ENCODE results near the gene SLC49A3. TPM values are rescaled to one million over a fixed set of nuclear protein-coding genes. Genes with fewer than 3 reads are reported as not detected.

The SLC49A3 gene
- total and polyA plus RNA-seq, 2 of the 8 experiments (the other 6 are each of a cell fraction or from before 2014, with no cell fraction given): 5.0 to 8.8 TPM

DNA sequence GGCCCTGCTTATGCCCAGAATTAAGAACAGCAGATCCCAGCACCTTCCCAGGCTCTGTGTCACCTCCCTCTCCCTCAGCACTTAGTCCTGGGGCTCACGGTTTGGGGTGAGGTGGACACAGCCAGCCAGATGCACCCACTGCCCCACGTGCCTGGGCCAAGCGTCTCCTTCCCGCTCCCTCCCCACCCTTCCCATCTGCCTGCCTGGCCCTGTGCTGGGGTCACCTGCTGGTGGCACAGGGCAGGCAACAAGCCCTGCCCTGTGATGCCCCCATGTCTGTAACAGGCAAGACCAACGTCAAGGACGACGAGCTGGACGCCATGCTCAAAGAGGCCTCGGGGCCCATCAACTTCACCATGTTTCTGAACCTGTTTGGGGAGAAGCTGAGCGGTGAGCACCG is 9.3 kb downstream of the SLC49A3 start:
- Histone ChIP-seq H2BK20ac (ENCODE audit: low read length) (no peak overlapping the region), H2BK15ac (ENCODE audit: low read length) (no peak overlapping the region), H4K8ac (ENCODE audit: extremely low read depth, insufficient read depth, low read length) (no peak overlapping the region), H3K23me2 (ENCODE audit: low read depth, low read length) (peaks cover 5% of the 10 kb centered on the region; the same call in 1 of the 2 replicates), H3K9me3 (ENCODE audit: insufficient read depth in 2 of 2, low read depth in 1 of 2, low read length in 1 of 2) (no peaks in the 10 kb centered on the region), H3K4me1 (replicated peaks in 1 of 4; ENCODE audit: control insufficient read depth in 3 of 4, insufficient read depth in 4 of 4, low read length in 3 of 4) (peaks cover 0 to 19% (median 6%) of the 10 kb centered on the region in 4 experiments; a peak in 5 of 7 replicates), H4K91ac (replicated peaks; ENCODE audit: insufficient read length, low read length) (no peak overlapping the region), H3K27me3 (replicated peaks in 1 of 4; ENCODE audit: control insufficient read depth in 3 of 4, extremely low read depth in 1 of 4, insufficient read depth in 3 of 4, low read length in 3 of 4) (no peaks in the 10 kb centered on the region; a peak in 2 of 7 replicates), H3K4me3 (ENCODE audit: extremely low read depth in 1 of 4, insufficient read depth in 2 of 4, low read depth in 3 of 4, low read length in 4 of 4) (no peak overlapping the region), H2BK5ac (ENCODE audit: low read depth, low read length) (no peak overlapping the region; the same call in 1 of the 2 replicates), H4K20me1 (replicated peaks in 1 of 2; ENCODE audit: control insufficient read depth in 1 of 2, insufficient read depth in 2 of 2, low read length in 2 of 2) (peaks cover 0 to 10% of the 10 kb centered on the region in 2 experiments), H3K9ac (replicated peaks in 1 of 4; ENCODE audit: extremely low read depth in 1 of 4, low read depth in 3 of 4, low read length in 3 of 4) (no peak overlapping the region), H3K14ac (ENCODE audit: insufficient read length) (no peak overlapping the region), H3K23ac (ENCODE audit: insufficient read length) (no peak overlapping the region), H2AFZ (ENCODE audit: low read length) (no peak overlapping the region), H3K4me2 (ENCODE audit: insufficient read depth in 1 of 2, low read depth in 2 of 2, low read length in 2 of 2) (no peak overlapping the region), H3K27ac (ENCODE audit: low read depth, low read length) (no peak overlapping the region), H4K5ac (ENCODE audit: insufficient read length, low read depth, low read length) (no peak overlapping the region), H3K4ac (replicated peaks; ENCODE audit: insufficient read length, low read depth, low read length) (no peak overlapping the region), H3K56ac (replicated peaks; ENCODE audit: insufficient read length, low read depth, low read length) (no peak overlapping the region), H3K18ac (ENCODE audit: extremely low read depth, low read length) (no peak overlapping the region), H2AK5ac (ENCODE audit: low read depth, low read length) (no peak overlapping the region), H3K36me3 (ENCODE audit: control insufficient read depth in 2 of 4, insufficient read depth in 4 of 4, low read length in 3 of 4) (no peaks in the 10 kb centered on the region), H3K79me2 (ENCODE audit: control insufficient read depth in 1 of 2, insufficient read depth in 2 of 2, low read length in 2 of 2) (no peaks in the 10 kb centered on the region), H2BK12ac (ENCODE audit: low read depth, low read length) (no peak overlapping the region), H3K79me1 (ENCODE audit: low read depth, low read length) (no peaks in the 10 kb centered on the region), H2BK120ac (replicated peaks; ENCODE audit: low read depth, low read length) (no peak overlapping the region)
- TF ChIP-seq RBBP5 (IDR thresholded peaks at IDR 0.05; ENCODE audit: borderline replicate concordance, low read depth, low read length) (no peak), MAFK (IDR thresholded peaks at IDR 0.05; ENCODE audit: low read depth, low read length) (no peak), TEAD4 (IDR thresholded peaks at IDR 0.05; ENCODE audit: low read depth, low read length) (no peak), ZNF274 (IDR thresholded peaks at IDR 0.05; ENCODE audit: borderline replicate concordance, extremely low read depth, low read length) (no peak), POLR2A (IDR thresholded peaks at IDR 0.05; ENCODE audit: control extremely low read depth in 1 of 2, low read depth in 2 of 2, low read length in 2 of 2) (no peak)
- TF ChIP-seq, protein P1, sequence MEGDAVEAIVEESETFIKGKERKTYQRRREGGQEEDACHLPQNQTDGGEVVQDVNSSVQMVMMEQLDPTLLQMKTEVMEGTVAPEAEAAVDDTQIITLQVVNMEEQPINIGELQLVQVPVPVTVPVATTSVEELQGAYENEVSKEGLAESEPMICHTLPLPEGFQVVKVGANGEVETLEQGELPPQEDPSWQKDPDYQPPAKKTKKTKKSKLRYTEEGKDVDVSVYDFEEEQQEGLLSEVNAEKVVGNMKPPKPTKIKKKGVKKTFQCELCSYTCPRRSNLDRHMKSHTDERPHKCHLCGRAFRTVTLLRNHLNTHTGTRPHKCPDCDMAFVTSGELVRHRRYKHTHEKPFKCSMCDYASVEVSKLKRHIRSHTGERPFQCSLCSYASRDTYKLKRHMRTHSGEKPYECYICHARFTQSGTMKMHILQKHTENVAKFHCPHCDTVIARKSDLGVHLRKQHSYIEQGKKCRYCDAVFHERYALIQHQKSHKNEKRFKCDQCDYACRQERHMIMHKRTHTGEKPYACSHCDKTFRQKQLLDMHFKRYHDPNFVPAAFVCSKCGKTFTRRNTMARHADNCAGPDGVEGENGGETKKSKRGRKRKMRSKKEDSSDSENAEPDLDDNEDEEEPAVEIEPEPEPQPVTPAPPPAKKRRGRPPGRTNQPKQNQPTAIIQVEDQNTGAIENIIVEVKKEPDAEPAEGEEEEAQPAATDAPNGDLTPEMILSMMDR (IDR thresholded peaks at IDR 0.05; ENCODE audit: control extremely low read depth in 1 of 3, insufficient read depth in 1 of 3, low read depth in 1 of 3, low read length in 3 of 3): no peak
- WGBS, 2 experiments (ENCODE audit: extremely low coverage in 1 of 2, insufficient coverage in 1 of 2, insufficient read length in 1 of 2, insufficient replicate concordance in 2 of 2, low coverage in 1 of 2, low lambda C conversion rate in 2 of 2, missing lambda C conversion rate in 1 of 2): 93% methylated on average over 10 of the region's 11 CpGs; no CpG with 5 or more reads in 1 of the 2 experiments
- ChIA-PET CTCF (ENCODE audit: partially characterized antibody) (interaction anchor here (1.3 to 1.4 kb wide), 3 partner anchors 21 to 78 kb away, joined by 4 read pairs; no protein-coding TSS in a partner anchor), POLR2A (ENCODE audit: partially characterized antibody) (interaction anchor here (0.8 to 5.6 kb wide), 5 partner anchors 10 to 176 kb away, joined by 4 to 25 read pairs (median 5); no protein-coding TSS in a partner anchor)
- FAIRE-seq (no peak), DNase-seq (ENCODE audit: low read depth in 1 of 2, low spot score in 2 of 2) (no peak)

Measured in H1 (cell line).